ENCODE results near the gene TDRD15.

- TF ChIP-seq ZNF639 (CRISPR knock-in tag; conservative IDR thresholded peaks at IDR 0.05) (no peak), NBN (conservative IDR thresholded peaks at IDR 0.05) (no peak), CENPBD1 (CRISPR knock-in tag; IDR thresholded peaks at IDR 0.05; ENCODE audit: borderline replicate concordance, low read depth) (no peak), POLR2A (IDR thresholded peaks at IDR 0.05; ENCODE audit: insufficient read depth in 1 of 2, low read depth in 2 of 2, low read length in 2 of 2) (no peak), SMC3 (IDR thresholded peaks at IDR 0.05; ENCODE audit: low read length) (no peak), TAF1 (CRISPR knock-in tag; IDR thresholded peaks at IDR 0.05) (no peak), MLX (CRISPR knock-in tag; IDR thresholded peaks at IDR 0.05) (no peak), TBP (CRISPR knock-in tag; IDR thresholded peaks at IDR 0.05) (no peak), POLR2AphosphoS5 (IDR thresholded peaks at IDR 0.05; ENCODE audit: low read depth, low read length) (no peak), EZH2 (conservative IDR thresholded peaks at IDR 0.05; ENCODE audit: low read depth, low read length) (no peak), ZFP62 (CRISPR knock-in tag; IDR thresholded peaks at IDR 0.05) (no peak)
These were observed 39.4 kb upstream of the TDRD15 start for GRCh38 chr2:21084401-21084800.

All from HepG2 (cell line).